ENCODE data around the gene PRR15L. TPM values are rescaled to one million over a fixed set of nuclear protein-coding genes. Genes with fewer than 3 reads are reported as not detected.

Gene PRR15L
- total RNA-seq, 4 donors from 2014 or later, result 0.87 TPM; not detected in 3

GRCh38 chr17:47959825-47960655 lies 2.4 kb upstream of the PRR15L start:
- Histone ChIP-seq H3K4me1 (no peaks in the 10 kb centered on the region), H3K27me3 (no peaks in the 10 kb centered on the region), H3K4me3 (no peak overlapping the region), H3K9me3 (no peaks in the 10 kb centered on the region), H3K27ac (no peak overlapping the region), H3K36me3 (no peaks in the 10 kb centered on the region)
- no peak for DNase-seq
- in situ Hi-C loops (cut with MboI; ENCODE audit: low sequenced_read_pairs in 4 of 4) (loop anchor here in 3 of 4 donors (10.0 kb wide), 1 partner anchor 115 kb away; the partner anchor contains the start of gene SCRN2 (in 3 of the 3)), intact Hi-C loops (cut with DNase I; ENCODE audit: low total_unique reads) (no loop called here)
- ATAC-seq, result no peak
- TF ChIP-seq CTCF (IDR thresholded peaks at IDR 0.05 in 4 of 5, conservative IDR thresholded peaks at IDR 0.05 in 1 of 5) (no peak), POLR2A (IDR thresholded peaks at IDR 0.05) (no peak)

DNA sequence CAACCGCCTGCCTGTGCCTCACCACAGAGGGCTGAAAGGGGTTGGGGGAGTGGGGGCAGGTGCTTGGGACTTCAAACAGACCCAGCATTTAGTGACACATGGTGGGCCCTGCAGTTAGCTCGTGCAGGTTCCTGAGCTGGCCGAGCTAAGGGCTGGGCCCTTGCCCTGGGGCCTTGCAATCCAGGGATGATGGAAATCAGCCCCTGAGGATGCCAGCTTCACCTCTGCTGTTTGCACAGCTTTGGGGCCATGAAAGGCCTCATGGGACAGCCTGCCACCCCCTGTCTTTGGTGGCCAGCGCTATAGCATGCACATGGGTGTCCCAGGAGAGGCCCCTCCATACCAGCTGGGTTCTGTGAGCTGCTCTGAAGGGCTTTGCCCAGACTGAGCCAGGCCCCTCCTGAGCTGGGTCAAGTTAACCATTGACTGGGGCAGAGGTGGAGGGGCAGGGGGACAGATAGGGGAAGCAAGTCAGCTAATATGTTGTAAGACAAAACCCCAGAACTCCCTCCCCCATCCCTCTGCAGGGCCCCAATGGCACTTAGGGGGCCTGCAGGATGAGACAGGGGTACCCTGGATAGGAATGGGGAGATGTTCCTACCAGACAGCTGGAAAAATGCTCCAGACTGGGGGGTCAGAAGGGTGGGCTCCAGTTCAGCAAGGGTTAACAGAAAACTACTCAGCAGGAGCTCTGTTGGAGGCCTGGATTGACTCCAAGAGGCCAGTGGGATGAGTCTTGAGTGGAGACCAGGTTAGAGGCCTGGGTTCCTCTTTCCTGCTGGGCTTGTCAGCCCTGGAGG lies 692 bp downstream of the PRR15L start:
- DNase-seq (no peak), ATAC-seq (no peak)
- H3K4me1 ChIP-seq, result no peaks in the 10 kb centered on the region
- in situ Hi-C loops (cut with MboI; ENCODE audit: low sequenced_read_pairs in 4 of 4) (loop anchor here in 1 of 4 donors (10.0 kb wide), 1 partner anchor 112 kb away; the partner anchor contains the start of gene SCRN2), intact Hi-C loops (cut with DNase I; ENCODE audit: low total_unique reads) (no loop called here)
- no peaks in the 10 kb centered on the region for H3K9me3 ChIP-seq
- TF ChIP-seq POLR2A (IDR thresholded peaks at IDR 0.05) (no peak), CTCF (IDR thresholded peaks at IDR 0.05 in 4 of 5, conservative IDR thresholded peaks at IDR 0.05 in 1 of 5) (no peak)
- H3K27me3 ChIP-seq, result no peaks in the 10 kb centered on the region
- no peaks in the 10 kb centered on the region for H3K36me3 ChIP-seq
- H3K4me3 ChIP-seq, result no peak overlapping the region
- no peak overlapping the region for H3K27ac ChIP-seq

DNA sequence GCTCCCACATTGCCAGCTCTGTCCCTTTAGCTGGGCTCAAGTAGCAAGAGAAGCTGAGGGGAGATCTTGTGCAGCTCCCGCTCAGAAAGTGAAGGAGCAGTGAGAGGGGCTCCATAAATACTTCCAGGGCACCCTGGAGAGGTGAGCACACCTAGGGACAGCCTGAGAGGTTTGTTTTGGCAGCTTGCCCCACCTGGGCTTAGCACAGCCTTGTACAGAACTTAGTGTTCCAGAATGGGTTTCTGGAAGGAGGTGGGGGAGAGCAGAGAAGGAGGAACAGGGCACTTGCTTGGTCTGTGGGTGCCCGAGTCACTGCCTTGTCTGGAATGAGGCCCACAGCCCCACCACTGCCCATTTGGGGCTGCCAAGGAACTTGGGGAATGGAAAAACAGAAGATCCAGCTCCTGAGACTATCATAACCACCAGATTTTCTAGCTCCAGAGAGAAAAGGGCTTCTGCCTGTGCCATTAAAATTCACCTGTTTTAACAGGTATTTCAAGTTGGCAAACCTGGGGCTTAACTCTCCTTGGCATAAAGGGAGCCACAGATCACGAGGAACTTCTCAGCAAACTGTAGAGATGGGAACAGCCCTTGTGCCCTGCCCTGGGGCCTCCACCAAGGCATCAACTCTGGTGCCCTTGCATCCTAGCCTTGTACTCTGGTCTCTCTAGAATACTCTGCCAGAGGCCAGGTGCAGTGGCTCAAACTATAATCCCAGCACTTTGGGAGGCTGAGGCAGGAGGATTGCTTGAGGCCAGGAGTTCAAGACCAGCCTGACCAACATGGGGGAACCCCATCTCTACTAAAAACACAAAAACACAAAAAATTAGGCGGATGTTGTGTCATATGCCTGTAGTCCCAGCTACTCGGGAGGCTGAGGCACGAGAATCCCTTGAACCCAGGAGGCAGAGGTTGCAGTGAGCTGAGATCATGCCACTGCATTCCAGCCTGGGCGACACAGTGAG lies 1.9 kb downstream of the PRR15L start:
- no peaks in the 10 kb centered on the region for H3K27me3 ChIP-seq
- ATAC-seq (peak in 1 of 2 donors; percentile 70), DNase-seq (no peak)
- in situ Hi-C loops (cut with MboI; ENCODE audit: low sequenced_read_pairs in 4 of 4) (loop anchor here in 1 of 4 donors (10.0 kb wide), 1 partner anchor 111 kb away; the partner anchor contains the start of gene SCRN2), intact Hi-C loops (cut with DNase I; ENCODE audit: low total_unique reads) (no loop called here)
- H3K4me1 ChIP-seq, result no peaks in the 10 kb centered on the region
- no peak overlapping the region for H3K27ac ChIP-seq
- TF ChIP-seq CTCF (IDR thresholded peaks at IDR 0.05 in 4 of 5, conservative IDR thresholded peaks at IDR 0.05 in 1 of 5), result no peak
- no peak for TF ChIP-seq POLR2A (IDR thresholded peaks at IDR 0.05)
- H3K36me3 ChIP-seq, result no peaks in the 10 kb centered on the region
- no peaks in the 10 kb centered on the region for H3K9me3 ChIP-seq
- no peak overlapping the region for H3K4me3 ChIP-seq

DNA sequence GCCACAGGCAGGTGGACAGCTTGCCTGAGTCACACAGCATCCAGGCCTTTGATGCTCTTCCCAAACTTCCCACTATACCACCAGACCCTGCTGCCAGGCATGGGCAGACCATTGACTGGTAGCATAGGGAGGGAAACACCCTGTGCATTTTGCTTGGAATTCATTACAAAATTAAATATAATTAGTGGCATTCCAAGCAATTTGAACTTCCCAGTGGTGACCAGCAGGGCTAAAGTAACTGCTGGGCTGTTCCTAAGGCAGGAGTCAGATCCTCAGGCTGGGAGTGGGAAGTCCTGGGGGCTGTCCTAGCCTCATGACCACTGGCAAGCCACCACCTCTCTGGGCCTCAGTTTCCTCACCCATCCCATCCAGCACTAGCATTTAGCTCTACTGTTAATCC lies 3.8 kb downstream of the PRR15L start:
- Histone ChIP-seq H3K4me3 (no peak overlapping the region), H3K9me3 (no peaks in the 10 kb centered on the region), H3K27ac (no peak overlapping the region), H3K36me3 (no peaks in the 10 kb centered on the region), H3K27me3 (no peaks in the 10 kb centered on the region), H3K4me1 (peaks cover 9 to 11% of the 10 kb centered on the region in 2 donors)
- DNase-seq (no peak), ATAC-seq (no peak)
- in situ Hi-C loops (cut with MboI; ENCODE audit: low sequenced_read_pairs in 4 of 4), result loop anchor here in 1 of 4 donors (10.0 kb wide), 1 partner anchor 109 kb away; the partner anchor contains the start of gene SCRN2
- intact Hi-C loops (cut with DNase I; ENCODE audit: low total_unique reads), result no loop called here
- no peak for TF ChIP-seq POLR2A (IDR thresholded peaks at IDR 0.05)
- TF ChIP-seq CTCF (IDR thresholded peaks at IDR 0.05 in 4 of 5, conservative IDR thresholded peaks at IDR 0.05 in 1 of 5), result no peak
